Hematopoietic multipotent progenitor cell treated with erythropoietin and hydrocortisone succinate and interleukin-3 and kit ligand, for 6 days (in vitro differentiated cells): ENCODE measurements around the gene RPL35.
A peak's percentile ranks its signal among the peaks of the same experiment; 100 is the strongest.

Experiments
- DNase-seq: peaks from one replicate; pipeline ENCODE4 v3.0.0-alpha.2; 2015

Gene RPL35

GRCh38 chr9:124875501-124875900, 13.7 kb upstream of the RPL35 start:
- DNase-seq = no peak

GRCh38 chr9:124873664-124874063, 11.9 kb upstream of the RPL35 start:
- no peak for DNase-seq

DNA sequence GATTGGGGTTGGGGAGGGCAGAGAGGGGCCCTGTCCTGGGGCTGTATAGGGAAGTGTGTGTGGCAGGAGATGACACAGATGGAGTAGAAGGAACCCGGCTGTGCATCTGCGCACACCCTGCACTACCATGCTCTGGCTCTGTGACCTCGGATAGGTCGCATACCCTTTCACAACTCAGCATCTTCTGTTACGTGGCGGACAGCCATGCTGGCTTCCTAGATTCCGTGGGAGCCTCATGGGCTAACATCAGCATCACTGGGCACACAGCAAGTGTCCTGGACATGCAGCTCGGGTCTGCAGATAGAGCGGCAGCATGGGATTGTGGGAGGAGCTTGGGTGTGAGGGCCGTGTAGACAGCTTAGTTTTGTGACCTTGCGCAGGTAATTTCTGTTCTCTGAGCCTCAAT, 9.4 kb upstream of the RPL35 start:
- no peak for DNase-seq

DNA sequence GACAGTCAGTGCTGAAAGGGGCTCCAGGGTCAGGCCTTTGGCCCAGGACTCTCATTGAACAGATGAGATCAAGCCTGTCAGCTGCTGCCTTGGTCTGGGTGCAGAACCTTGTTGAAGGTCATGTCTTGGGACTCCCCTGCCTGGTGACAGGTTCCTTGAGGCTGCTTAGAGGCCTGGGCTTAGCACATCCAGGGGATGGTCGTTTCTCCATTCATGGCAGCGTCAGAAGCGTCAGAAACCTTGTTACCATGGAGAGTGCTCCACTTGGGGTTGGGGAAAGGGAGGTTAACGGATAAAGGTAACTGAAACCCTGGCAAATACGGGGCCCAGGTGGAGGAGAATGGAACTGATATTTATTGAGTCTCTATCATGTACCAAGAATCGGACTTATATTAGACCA, 9.0 kb upstream of the RPL35 start:
- DNase-seq = peak; percentile 24

- DNase-seq = peak; percentile 72
Measured at GRCh38 chr9:124869986-124870560, 8.3 kb upstream of the RPL35 start.

GRCh38 chr9:124869466-124869985, 7.8 kb upstream of the RPL35 start:
- peak; percentile 51 for DNase-seq

GRCh38 chr9:124868511-124869465, 7.0 kb upstream of the RPL35 start:
- DNase-seq = peak; percentile 93

GRCh38 chr9:124863371-124863871, 1.7 kb upstream of the RPL35 start:
- peak; percentile 59 for DNase-seq

- DNase-seq = no peak
Measured at GRCh38 chr9:124860582-124861341, 995 bp downstream of the RPL35 start.

DNA sequence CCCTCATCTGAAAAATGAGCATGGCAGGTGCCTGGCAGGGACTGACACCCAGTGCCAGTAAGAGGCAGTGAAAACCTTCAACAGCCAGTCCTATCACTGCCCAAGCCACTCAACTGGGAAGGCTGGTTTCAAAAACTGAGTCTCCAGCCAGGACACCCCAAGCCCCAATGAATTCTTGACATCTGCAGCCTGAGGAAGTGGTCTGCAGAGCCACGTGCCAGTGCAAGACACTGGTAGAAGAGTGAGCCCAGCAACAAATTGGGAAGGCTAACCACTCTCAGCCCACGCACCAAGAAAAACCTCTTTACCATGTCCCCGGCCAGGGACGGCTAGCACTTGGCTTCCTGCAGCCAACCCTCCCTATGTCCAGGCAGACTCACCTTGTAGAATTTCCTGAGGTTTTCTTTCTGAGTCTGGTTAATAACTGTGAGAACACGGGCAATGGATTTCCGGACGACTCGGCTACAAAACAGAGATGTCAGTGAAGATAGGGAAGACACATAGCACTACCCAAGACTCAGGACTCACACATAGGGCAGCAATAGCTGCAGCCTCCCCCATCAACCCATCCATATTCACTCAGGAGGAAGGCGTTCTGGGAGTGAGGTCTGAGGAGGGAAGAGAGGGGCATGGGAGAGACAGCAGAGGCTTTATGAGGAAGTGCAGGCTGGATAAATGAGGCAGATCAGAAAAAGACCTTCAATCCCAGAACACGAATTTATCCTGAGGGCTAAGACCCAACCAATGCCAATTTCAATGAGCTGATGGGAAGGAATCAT, 1.8 kb downstream of the RPL35 start:
- DNase-seq = peak; percentile 40

DNA sequence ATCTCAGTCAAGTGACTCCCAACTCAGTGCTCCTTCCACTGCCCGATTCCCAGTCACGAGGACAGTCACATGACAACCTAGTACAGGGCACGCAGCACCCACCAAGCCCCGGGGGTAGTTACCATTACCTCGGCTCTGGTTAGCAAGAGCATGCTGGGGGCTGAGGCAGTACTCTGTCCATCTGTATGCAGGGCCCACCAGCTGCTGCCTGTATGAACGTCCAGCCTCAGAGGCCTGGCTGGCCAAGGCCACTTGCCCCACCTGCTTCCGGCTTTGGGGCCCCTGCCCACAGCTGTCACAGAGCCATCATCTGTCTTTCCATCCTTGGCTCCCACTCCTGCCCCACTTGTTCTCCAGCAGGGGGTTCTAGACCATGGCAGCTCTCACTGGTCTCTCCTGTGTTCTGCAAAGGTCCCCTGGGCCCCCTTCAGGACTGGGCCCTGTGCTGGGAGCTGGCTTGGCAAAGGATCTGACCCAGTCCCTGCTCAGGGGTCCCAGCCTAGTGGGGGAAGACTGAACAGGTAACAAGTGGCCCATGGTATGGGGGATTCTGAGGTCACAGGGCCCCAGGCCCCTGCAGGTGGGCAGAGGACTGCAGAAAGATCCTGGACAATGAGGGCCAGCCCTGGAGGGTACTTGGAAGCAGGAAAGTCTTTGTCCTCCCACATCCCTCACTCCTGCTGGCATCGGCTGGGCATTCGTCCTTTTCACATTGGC, 3.3 kb downstream of the RPL35 start:
- no peak for DNase-seq

DNA sequence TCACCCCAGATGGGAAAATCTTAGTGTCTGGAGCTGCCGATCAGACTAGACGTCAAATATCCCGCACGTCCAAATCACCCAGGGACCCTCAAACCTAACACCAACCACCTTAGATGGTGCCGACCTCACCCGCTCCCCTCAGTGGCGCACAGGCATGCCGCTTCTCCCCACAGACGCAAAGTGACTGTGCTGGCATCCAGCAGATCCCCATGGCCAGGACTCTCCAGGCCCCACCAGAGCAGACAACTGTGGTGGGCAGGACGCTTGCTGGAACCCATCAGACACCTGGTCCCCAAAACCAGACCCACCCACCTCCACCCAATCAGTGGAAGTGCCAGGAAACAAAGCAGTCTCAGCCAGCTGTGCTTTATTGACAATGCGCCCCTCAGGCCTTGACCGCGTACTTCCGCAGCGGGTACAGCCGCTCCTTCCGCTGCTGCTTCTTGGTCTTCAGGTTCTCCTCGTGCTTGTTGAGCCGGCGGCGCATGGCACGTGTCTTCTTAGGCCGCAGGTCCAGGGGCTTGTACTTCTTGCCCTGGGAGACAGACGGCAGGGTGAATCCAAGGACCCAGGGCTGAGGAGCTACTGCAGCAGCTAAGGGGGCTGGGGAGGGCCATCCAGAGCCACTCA, 4.1 kb downstream of the RPL35 start:
- no peak for DNase-seq

DNA sequence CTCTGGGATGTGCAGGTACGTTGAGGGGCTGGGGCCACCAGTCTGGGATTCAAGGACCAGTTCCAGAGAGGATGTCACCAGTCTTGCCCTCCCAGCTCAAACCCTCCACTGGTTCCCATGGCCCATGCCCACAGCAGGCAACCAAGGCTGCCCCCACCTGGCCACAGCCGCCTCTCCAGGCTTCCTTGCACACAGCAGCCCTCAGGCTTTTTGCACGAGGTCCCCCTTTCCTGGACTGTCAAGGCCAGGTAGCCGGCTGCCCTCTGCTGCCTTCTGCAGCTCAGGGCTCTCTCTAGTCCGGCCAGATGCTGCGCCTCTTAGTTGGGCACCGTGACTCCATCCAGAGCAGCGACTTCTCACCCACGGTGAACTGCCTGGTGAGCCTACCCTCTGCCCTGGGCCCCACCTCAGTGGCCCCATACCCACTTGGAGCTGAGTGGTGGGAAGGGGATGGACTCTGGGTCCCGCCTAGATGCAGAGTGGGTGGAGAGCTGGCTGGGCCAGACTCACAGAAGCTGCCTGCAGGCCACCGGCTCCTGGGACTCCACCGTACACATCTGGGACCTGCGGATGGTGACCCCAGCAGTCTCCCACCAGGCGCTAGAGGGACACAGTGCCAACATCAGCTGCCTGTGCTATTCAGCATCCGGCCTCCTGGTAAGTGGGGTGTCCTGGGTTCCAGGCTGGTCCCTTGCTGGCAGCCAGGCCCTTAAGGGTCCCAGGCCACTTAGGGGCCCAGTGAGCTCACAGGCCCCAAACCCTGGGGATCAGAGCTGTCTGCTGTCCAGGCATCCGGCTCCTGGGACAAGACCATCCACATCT, 5.6 kb downstream of the RPL35 start:
- peak; percentile 73 for DNase-seq

- DNase-seq = no peak
Measured at GRCh38 chr9:124855566-124855943, 6.2 kb downstream of the RPL35 start.

- DNase-seq = no peak
Measured at GRCh38 chr9:124854822-124855221, 6.9 kb downstream of the RPL35 start.

DNA sequence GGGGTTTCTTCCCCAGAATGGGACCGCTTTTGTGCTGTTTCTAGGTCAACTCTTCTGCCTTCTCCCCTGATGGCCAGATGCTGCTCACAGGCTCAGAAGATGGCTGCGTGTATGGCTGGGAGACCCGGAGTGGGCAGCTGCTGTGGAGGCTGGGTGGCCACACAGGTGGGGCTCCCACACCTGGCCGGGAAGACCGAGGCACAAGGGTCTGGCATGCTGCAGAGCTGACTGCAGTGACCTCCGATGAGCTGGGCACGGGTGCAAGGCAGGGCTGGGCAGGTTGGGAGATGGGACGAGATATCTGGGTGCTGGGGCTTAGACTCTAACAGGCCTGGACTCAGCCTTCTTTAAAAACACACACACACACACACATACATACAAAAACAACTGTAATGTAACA, 7.6 kb downstream of the RPL35 start:
- no peak for DNase-seq

DNA sequence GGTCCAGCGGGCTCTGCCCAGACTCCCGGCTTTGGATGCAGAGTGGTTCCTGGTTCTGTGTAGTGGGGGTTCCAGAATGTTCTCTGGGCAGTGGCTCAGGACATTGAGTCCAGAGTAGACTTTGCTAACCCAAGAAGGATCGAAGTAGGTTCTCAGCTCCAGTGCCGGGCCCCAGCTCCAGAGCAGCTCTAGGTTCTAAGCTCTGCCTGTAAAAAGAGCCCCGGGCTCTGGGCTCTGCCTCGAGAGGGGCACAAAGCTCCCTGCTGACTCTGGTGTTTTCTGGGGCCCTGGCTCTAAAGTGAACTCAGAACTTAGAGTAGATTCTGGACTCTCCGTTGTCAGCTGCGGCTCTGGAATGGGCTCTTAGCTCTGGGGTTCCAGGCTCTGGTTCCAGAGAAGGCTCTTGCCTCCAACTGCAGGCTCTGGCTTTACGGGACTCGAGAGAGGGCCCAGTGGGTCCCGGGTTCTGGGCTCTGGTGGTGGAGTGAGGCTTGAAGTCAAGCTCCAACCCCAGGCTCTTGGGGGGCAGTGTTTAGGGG, 8.1 kb downstream of the RPL35 start:
- no peak for DNase-seq

DNA sequence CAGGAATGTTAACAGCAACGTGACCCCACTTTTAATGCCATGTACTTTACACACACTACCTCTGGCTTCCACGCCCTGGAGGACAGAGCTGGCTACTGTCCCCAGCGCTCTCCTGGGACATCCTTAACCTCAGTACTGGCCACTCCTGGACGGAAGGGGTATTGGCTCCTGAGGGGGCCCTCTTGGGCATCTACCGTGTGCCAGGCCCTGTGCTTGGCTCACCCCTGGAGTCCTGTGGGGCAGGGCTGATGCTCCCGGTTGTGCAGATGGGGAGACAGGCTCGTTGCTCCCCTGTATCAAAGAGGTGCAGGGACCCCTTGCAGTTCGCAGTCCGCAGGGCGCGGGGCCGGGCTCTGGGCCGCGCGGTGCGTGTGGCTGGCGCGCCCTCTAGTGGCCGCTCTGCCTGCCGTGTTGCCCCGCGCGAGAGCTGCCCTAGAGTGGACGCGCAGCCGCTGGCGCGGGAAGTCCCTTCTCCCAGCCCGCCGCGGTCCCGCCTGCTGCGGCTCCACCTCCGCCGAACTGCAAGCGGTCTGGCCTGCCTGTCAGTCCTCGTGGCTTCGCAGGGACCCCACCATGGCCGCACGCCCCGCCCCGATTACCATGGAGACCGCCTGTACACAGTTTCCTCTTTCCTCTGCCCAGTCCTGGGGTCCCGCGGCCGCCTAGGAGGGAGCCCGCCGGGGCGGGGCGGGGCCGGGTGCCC, 8.8 kb downstream of the RPL35 start, which contains the start of gene WDR38:
WDR38 (plus strand) TSS at position 632 of the 703 bp plus-strand sequence. CDS start 72 bp downstream, outside the sequence.
- DNase-seq = peak; percentile 87
